Tibial artery (tissue), 4 donors: ENCODE data around the gene NTSR1.

Experiments
- DNase-seq, 2 donors: peaks; one replicate each; pipeline ENCODE4 v3.0.0-alpha.2; 2019
- H3K27ac ChIP-seq, 2 donors: fragments of 200-600 bp; sonication (generic) in 1 of 2; 1 replicate in 1 of 2; 2 replicates in 1 of 2; pipeline ENCODE4 v1.5.1; 2018 to 2019; ENCODE audit warnings: mild to moderate bottlenecking in 1 of 2
- H3K27me3 ChIP-seq, 2 donors: fragments of 200-600 bp; sonication (generic) in 1 of 2; one replicate each; pipeline versions ENCODE4 v1.5.1 to v1.6.0; 2016 to 2019
- H3K36me3 ChIP-seq, 3 donors: fragments of 200-600 bp; sonication (generic) in 2 of 3; one replicate each; pipeline ENCODE4 v1.5.1; 2016 to 2019; ENCODE audit warnings: mild to moderate bottlenecking in 2 of 3
- H3K4me1 ChIP-seq, 4 donors: fragments of 200-600 bp; sonication (generic) in 2 of 4; 1 replicate in 3 of 4; 2 replicates in 1 of 4; pipeline ENCODE4 v1.5.1; 2016 to 2019
- H3K4me3 ChIP-seq, 2 donors: fragments of 200-600 bp; sonication (generic) in 1 of 2; 1 replicate in 1 of 2; 2 replicates in 1 of 2; pipeline ENCODE4 v1.5.1; 2018 to 2019; ENCODE audit warnings: mild to moderate bottlenecking in 2 of 2
- H3K9me3 ChIP-seq, 3 donors: fragments of 200-600 bp; sonication (generic) in 1 of 3; one replicate each; pipeline ENCODE4 v1.5.1; 2016 to 2019
- intact Hi-C: fragments of 100-400 bp; cut with DNase I; formaldehyde crosslinking; loops from one replicate; pipeline ENCODE4 v1.15.0; 2023; ENCODE audit warnings: low total_unique reads
- TF ChIP-seq, protein P1 (sequence below), 2 experiments: fragments of 200-600 bp in 1 of 2; fragments of 450-650 bp in 1 of 2; IDR thresholded peaks; one replicate each; pipeline ENCODE4 v1.5.1; 2017 to 2019; ENCODE audit warnings: antibody characterized with exemption in 2 of 2, mild to moderate bottlenecking in 1 of 2, moderate library complexity in 1 of 2

NTSR1 gene

GRCh38 chr20:62686869-62687830, 21.5 kb upstream of the NTSR1 start:
- H3K9me3 ChIP-seq, result no peaks in the 10 kb centered on the region
- no peak for DNase-seq
- H3K27ac ChIP-seq, result no peak overlapping the region
- no peak overlapping the region for H3K4me3 ChIP-seq
- H3K27me3 ChIP-seq, result peaks cover 0 to 90% of the 10 kb centered on the region in 2 donors
- TF ChIP-seq, protein P1, sequence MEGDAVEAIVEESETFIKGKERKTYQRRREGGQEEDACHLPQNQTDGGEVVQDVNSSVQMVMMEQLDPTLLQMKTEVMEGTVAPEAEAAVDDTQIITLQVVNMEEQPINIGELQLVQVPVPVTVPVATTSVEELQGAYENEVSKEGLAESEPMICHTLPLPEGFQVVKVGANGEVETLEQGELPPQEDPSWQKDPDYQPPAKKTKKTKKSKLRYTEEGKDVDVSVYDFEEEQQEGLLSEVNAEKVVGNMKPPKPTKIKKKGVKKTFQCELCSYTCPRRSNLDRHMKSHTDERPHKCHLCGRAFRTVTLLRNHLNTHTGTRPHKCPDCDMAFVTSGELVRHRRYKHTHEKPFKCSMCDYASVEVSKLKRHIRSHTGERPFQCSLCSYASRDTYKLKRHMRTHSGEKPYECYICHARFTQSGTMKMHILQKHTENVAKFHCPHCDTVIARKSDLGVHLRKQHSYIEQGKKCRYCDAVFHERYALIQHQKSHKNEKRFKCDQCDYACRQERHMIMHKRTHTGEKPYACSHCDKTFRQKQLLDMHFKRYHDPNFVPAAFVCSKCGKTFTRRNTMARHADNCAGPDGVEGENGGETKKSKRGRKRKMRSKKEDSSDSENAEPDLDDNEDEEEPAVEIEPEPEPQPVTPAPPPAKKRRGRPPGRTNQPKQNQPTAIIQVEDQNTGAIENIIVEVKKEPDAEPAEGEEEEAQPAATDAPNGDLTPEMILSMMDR (IDR thresholded peaks at IDR 0.05), result no peak
- H3K36me3 ChIP-seq, result no peaks in the 10 kb centered on the region
- peaks cover 0 to 3% (median 0%) of the 10 kb centered on the region in 4 donors for H3K4me1 ChIP-seq
- intact Hi-C loops, result no loop called here

DNA sequence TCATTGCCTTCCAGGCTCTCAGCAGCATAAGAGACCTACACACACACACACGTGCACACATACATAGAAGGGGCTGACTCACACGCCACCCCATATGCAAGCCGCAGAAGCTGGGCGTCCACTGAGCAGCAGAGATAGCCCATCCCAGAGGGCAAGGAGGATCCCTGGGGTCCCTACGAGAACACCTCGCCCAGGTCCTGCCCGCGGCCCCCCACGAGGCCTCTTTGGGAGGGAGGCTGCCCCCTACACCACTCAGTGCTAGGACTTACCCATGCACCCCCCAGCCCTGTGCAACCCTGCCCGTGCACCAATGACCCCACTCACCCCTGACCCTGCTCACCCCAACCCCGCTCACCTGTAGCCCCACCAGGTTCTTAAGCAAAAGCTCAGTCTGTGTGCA, 20.6 kb upstream of the NTSR1 start:
- no peaks in the 10 kb centered on the region for H3K36me3 ChIP-seq
- TF ChIP-seq, protein P1 (IDR thresholded peaks at IDR 0.05), result no peak
- H3K27me3 ChIP-seq, result peaks cover 0 to 89% of the 10 kb centered on the region in 2 donors
- no peak overlapping the region for H3K4me3 ChIP-seq
- H3K9me3 ChIP-seq, result no peaks in the 10 kb centered on the region
- H3K4me1 ChIP-seq, result peaks cover 0 to 3% (median 0%) of the 10 kb centered on the region in 4 donors
- no peak for DNase-seq
- intact Hi-C loops, result no loop called here
- H3K27ac ChIP-seq, result no peak overlapping the region

DNA sequence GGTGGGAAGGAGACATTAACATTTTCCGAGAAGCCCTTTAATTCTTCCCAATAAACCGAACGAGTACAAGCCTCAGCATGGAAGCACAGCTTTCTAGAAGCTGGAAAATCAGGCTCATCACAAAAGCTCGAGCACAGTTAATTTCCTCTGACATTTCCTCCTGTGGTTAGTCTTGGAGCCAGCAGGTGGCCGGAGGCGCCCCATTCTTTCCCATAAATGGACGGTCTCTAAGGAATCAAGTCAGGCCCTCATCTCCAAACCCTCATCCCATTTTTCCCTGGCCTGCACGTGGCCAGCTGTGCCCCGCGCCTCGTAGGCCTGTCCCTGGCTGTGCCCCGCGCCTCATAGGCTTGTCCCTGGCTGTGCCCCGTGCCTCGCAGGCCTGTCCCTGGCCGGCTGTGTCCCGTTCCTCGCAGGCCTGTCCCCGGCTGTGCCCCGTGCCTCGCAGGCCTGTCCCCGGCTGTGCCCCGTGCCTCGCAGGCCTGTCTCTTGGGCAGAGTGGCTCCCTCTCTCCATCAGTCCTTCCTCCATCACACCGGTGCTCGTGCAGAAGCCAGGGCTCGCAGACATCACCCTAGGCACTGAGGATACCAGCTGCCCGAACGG, 19.7 kb upstream of the NTSR1 start:
- Histone ChIP-seq H3K4me3 (no peak overlapping the region), H3K27ac (no peak overlapping the region), H3K9me3 (no peaks in the 10 kb centered on the region), H3K36me3 (no peaks in the 10 kb centered on the region), H3K4me1 (peaks cover 0 to 3% (median 0%) of the 10 kb centered on the region in 4 donors), H3K27me3 (peaks cover 0 to 90% of the 10 kb centered on the region in 2 donors)
- TF ChIP-seq, protein P1 (IDR thresholded peaks at IDR 0.05), result no peak
- intact Hi-C loops, result no loop called here
- no peak for DNase-seq

DNA sequence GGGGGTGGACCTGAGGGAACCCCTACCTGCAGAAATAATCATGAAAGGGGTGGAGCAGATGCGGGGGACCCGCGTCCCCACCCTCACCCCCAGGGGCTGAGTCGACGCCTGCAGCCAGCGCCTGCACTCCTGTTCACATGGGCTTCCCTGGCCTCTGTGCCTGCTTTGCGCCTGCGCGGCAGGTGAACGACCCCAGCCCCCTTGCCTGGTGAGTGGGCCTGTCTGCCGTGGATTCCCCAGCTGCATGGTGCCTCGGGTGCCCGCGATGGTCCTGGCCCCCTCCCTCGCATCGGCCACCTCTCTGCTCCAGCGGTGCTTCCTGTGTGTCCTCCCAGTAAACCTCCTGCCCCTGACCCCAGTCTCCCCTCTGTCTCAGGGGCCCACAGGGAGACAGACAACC, 18.8 kb upstream of the NTSR1 start:
- H3K27ac ChIP-seq, result no peak overlapping the region
- no peaks in the 10 kb centered on the region for H3K9me3 ChIP-seq
- TF ChIP-seq, protein P1 (IDR thresholded peaks at IDR 0.05), result no peak
- DNase-seq, result no peak
- no peak overlapping the region for H3K4me3 ChIP-seq
- intact Hi-C loops, result no loop called here
- H3K4me1 ChIP-seq, result peaks cover 0 to 3% (median 0%) of the 10 kb centered on the region in 4 donors
- peaks cover 0 to 85% of the 10 kb centered on the region in 2 donors for H3K27me3 ChIP-seq
- H3K36me3 ChIP-seq, result no peaks in the 10 kb centered on the region

DNA sequence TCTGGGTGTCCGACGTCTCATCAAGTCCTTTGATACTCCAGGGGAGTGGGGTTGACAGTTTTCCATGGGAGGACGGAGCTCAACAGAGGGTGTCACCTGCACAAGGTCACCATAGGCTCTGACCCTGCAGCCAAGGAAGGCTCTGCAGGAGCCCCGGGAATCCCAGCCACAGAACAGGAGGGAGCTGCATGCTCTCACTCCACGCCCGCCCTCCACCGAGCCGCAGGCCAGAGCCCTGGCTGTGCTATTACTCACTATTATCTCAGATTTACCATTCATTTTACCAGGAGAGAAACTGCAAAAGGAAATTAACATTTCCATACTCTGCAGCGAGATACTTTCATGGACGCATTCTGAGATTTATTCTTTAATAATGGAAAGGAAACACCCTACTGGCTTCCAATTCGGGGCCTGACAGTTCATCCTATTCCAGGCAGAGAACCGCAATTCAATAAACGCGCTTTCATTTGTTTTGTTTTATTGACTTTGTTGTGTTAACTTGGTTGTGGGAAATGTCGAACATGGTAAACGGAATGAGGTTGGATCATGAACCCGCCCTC, 18.3 kb upstream of the NTSR1 start:
- H3K27me3 ChIP-seq, result peaks cover 0 to 85% of the 10 kb centered on the region in 2 donors
- H3K9me3 ChIP-seq, result no peaks in the 10 kb centered on the region
- peaks cover 0 to 3% (median 0%) of the 10 kb centered on the region in 4 donors for H3K4me1 ChIP-seq
- TF ChIP-seq, protein P1 (IDR thresholded peaks at IDR 0.05), result no peak
- intact Hi-C loops, result no loop called here
- H3K4me3 ChIP-seq, result no peak overlapping the region
- H3K27ac ChIP-seq, result no peak overlapping the region
- no peak for DNase-seq
- no peaks in the 10 kb centered on the region for H3K36me3 ChIP-seq
